OCI-LY3 (cell line): ENCODE measurements around the gene AQP12A.

ENCODE experiments used
- H2AFZ ChIP-seq: fragments of 200-600, 300-600 bp; shearing (Covaris generic); 2 replicates; pipeline ENCODE4 v1.6.0; 2014; ENCODE audit warnings: antibody characterized with exemption, low read depth, low read length
- H3K27ac ChIP-seq: fragments of 200-600, 300-600 bp; sonication (generic); 2 replicates; pipeline ENCODE4 v1.5.1; 2014; ENCODE audit warnings: mild to moderate bottlenecking, low read length, moderate library complexity, mixed read lengths
- H3K27me3 ChIP-seq: fragments of 200-600, 300-600 bp; sonication (generic); 2 replicates; pipeline ENCODE4 v1.6.1; 2014; ENCODE audit warnings: low read depth, low read length, mixed read lengths
- H3K36me3 ChIP-seq: fragments of 200-600, 300-600 bp; sonication (generic); replicated peaks from 2 replicates; pipeline ENCODE3; 2014; ENCODE audit warnings: low read depth, low read length, mixed read lengths
- H3K4me1 ChIP-seq: fragments of 300-600, 200-600 bp; sonication (generic); 2 replicates; pipeline ENCODE4 v1.6.1; 2014; ENCODE audit warnings: low read length, mixed read lengths
- H3K4me2 ChIP-seq: fragments of 200-600, 300-600 bp; sonication (generic); 2 replicates; pipeline ENCODE4 v1.6.1; 2014; ENCODE audit warnings: low read length, mixed read lengths
- H3K4me3 ChIP-seq: fragments of 300-600, 200-600 bp; sonication (generic); 2 replicates; pipeline ENCODE4 v1.5.1; 2014; ENCODE audit warnings: antibody characterized with exemption, mild to moderate bottlenecking, low read length, moderate library complexity
- H3K79me2 ChIP-seq: fragments of 300-600, 200-600 bp; shearing (Covaris generic); 2 replicates; pipeline ENCODE4 v1.6.1; 2014; ENCODE audit warnings: mild to moderate bottlenecking, low read length, mixed read lengths
- H3K9ac ChIP-seq: fragments of 300-600, 200-600 bp; shearing (Covaris generic); 2 replicates; pipeline ENCODE4 v1.6.0; 2014; ENCODE audit warnings: mild to moderate bottlenecking, low read length, moderate library complexity
- H3K9me3 ChIP-seq: fragments of 200-600, 300-600 bp; shearing (Covaris generic); 2 replicates; pipeline ENCODE4 v1.6.1; 2014; ENCODE audit warnings: low read length, mixed read lengths; ENCODE audit not compliant: insufficient read depth
- H4K20me1 ChIP-seq: fragments of 200-600, 300-600 bp; sonication (generic); 2 replicates; pipeline ENCODE4 v1.6.1; 2016; ENCODE audit warnings: low read length, mixed read lengths; ENCODE audit not compliant: insufficient read depth
- EZH2phosphoT487 ChIP-seq: fragments of 200-600 bp; shearing (Covaris generic); IDR thresholded peaks from 2 replicates; pipeline ENCODE4 v1.6.1; 2018; ENCODE audit warnings: antibody characterized with exemption, mixed run types, low read depth
- TF ChIP-seq, protein P1 (sequence below): fragments of 200-600, 300-600 bp; sonication (generic); IDR thresholded peaks from 2 replicates; pipeline ENCODE4 v1.5.1; 2014; ENCODE audit warnings: antibody characterized with exemption, low read length, low read depth

The AQP12A gene

DNA sequence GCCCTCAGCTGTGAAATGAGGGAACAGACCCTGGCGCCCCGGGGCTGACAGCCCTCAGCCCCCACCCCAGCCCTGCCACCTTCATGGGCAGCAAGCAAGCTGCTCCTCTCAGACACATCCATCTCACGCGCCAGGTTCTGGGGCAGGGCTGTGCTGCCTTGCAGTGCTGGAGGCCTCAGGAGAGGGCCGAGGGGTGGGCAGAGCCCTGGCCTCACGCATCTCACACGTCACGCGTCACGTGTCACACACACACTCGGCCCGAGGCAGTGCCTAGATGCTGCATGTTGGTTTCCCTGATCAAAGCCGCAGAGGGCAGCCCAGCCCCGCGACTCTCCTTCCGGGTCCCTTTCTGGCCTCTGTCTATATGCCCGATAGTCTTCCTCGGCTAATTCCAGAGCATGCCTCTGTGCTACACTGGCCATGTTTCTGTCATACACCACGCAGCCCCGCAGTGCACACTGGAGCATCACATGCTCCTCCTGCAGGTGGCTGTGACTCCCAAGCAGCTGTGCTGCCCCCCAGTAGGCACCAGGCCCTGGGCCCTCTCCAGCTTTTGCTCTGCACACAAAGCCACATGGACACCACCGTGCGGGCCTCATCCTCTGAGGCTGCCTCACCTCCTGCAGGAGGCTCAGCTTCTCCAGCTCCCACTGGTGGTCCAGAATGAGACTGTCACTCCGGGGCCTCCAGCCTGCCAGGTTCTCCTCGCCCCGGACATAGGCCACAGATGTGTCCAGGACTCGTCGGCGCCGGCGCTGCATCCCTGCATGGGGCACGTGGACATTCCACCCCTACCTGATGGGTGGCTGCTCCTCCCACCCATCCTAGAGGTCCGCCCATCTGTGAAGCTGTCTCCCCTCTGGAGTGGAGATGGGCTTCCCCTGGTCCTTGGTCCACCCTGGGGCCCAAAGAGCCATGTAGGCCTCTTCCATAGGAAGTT, 31.4 kb downstream of the AQP12A start:
- Histone ChIP-seq H3K9me3 (no peaks in the 10 kb centered on the region), H4K20me1 (no peaks in the 10 kb centered on the region), H3K36me3 (no peaks in the 10 kb centered on the region), H3K4me2 (no peak overlapping the region), H3K4me3 (no peak overlapping the region), H3K27ac (no peak overlapping the region), H3K27me3 (no peaks in the 10 kb centered on the region), H2AFZ (no peak overlapping the region), H3K79me2 (no peaks in the 10 kb centered on the region), H3K4me1 (no peaks in the 10 kb centered on the region), H3K9ac (no peak overlapping the region)
- TF ChIP-seq, protein P1, sequence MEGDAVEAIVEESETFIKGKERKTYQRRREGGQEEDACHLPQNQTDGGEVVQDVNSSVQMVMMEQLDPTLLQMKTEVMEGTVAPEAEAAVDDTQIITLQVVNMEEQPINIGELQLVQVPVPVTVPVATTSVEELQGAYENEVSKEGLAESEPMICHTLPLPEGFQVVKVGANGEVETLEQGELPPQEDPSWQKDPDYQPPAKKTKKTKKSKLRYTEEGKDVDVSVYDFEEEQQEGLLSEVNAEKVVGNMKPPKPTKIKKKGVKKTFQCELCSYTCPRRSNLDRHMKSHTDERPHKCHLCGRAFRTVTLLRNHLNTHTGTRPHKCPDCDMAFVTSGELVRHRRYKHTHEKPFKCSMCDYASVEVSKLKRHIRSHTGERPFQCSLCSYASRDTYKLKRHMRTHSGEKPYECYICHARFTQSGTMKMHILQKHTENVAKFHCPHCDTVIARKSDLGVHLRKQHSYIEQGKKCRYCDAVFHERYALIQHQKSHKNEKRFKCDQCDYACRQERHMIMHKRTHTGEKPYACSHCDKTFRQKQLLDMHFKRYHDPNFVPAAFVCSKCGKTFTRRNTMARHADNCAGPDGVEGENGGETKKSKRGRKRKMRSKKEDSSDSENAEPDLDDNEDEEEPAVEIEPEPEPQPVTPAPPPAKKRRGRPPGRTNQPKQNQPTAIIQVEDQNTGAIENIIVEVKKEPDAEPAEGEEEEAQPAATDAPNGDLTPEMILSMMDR: no peak
- no peak for TF ChIP-seq EZH2phosphoT487

GRCh38 chr2:240723851-240724250, 32.2 kb downstream of the AQP12A start:
- H3K9ac ChIP-seq: no peak overlapping the region
- no peaks in the 10 kb centered on the region for H3K79me2 ChIP-seq
- H3K27me3 ChIP-seq: no peaks in the 10 kb centered on the region
- no peak overlapping the region for H3K27ac ChIP-seq
- H3K4me3 ChIP-seq: no peak overlapping the region
- no peak overlapping the region for H2AFZ ChIP-seq
- no peaks in the 10 kb centered on the region for H3K4me1 ChIP-seq
- no peaks in the 10 kb centered on the region for H3K36me3 ChIP-seq
- H4K20me1 ChIP-seq: no peaks in the 10 kb centered on the region
- no peak overlapping the region for H3K4me2 ChIP-seq
- TF ChIP-seq EZH2phosphoT487: no peak
- TF ChIP-seq, protein P1: no peak
- H3K9me3 ChIP-seq: no peaks in the 10 kb centered on the region

DNA sequence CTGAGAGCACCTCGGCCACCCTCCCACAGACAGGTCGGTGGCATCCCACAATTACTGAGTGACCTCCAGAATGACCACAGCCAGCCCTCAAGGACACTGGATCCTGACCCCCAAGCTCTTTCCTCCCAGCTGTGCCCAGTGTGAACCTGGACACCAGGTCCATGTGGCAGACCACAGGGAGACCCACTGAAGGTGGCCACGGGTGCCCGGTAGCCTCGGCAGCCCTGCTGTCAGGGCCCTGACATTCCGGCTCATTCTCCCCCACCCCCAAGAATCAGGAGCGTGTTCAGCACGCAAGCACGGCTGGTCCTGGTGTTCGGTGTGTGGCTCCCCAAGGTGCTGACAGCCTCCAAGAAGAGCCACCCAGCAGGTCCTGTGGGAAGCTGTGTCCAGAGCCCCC, 32.8 kb downstream of the AQP12A start:
- no peak overlapping the region for H3K9ac ChIP-seq
- no peak overlapping the region for H3K4me3 ChIP-seq
- H3K27ac ChIP-seq: no peak overlapping the region
- no peak overlapping the region for H2AFZ ChIP-seq
- no peaks in the 10 kb centered on the region for H4K20me1 ChIP-seq
- no peaks in the 10 kb centered on the region for H3K27me3 ChIP-seq
- no peaks in the 10 kb centered on the region for H3K79me2 ChIP-seq
- no peaks in the 10 kb centered on the region for H3K9me3 ChIP-seq
- no peaks in the 10 kb centered on the region for H3K4me1 ChIP-seq
- no peak overlapping the region for H3K4me2 ChIP-seq
- H3K36me3 ChIP-seq: no peaks in the 10 kb centered on the region
- no peak for TF ChIP-seq EZH2phosphoT487
- TF ChIP-seq, protein P1: no peak

DNA sequence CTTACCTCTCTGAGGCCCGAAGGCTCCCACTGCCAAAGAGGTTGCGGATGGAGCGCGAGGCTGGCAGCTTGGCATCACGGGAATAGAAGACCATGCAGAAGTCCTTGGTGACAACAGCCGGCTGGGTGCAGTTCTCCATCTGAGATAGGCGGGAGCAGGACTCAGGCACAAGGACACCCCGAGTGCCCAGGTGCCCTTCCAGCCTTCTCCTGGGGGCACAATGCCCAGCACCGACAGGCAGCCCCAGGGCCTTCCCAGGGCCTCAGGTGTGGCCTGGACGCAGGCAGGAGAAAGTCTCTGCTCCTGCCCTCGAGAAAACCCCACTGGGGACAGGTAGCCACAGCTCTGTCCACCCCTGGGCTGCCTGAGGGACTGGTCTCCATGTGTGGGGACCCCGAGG, 33.6 kb downstream of the AQP12A start:
- no peak overlapping the region for H3K9ac ChIP-seq
- H3K9me3 ChIP-seq: no peaks in the 10 kb centered on the region
- no peak overlapping the region for H3K4me3 ChIP-seq
- no peaks in the 10 kb centered on the region for H3K36me3 ChIP-seq
- H3K4me2 ChIP-seq: no peak overlapping the region
- H4K20me1 ChIP-seq: no peaks in the 10 kb centered on the region
- TF ChIP-seq, protein P1: no peak
- no peak for TF ChIP-seq EZH2phosphoT487
- H3K4me1 ChIP-seq: no peaks in the 10 kb centered on the region
- H3K27ac ChIP-seq: no peak overlapping the region
- no peak overlapping the region for H2AFZ ChIP-seq
- no peaks in the 10 kb centered on the region for H3K79me2 ChIP-seq
- H3K27me3 ChIP-seq: no peaks in the 10 kb centered on the region
